ENCODE measurements around the gene ZMIZ1. TPM values are rescaled to one million over a fixed set of nuclear protein-coding genes. Genes with fewer than 3 reads are reported as not detected.
A peak's percentile ranks its signal among the peaks of the same experiment; 100 is the strongest.
"Not testable (repeated sequence)": the region's sequence is repeated elsewhere in the genome, so short reads cannot be mapped to it uniquely, and the experiment has no call there.

ZMIZ1 gene
- polyA plus RNA-seq, 1 donor = 44.4 TPM

- peak; percentile 60 for DNase-seq
Measured at GRCh38 chr10:79274279-79275104, 205.7 kb downstream of the ZMIZ1 start.

GRCh38 chr10:79275105-79275430 is 206.3 kb downstream of the ZMIZ1 start:
- no peak for DNase-seq

- no peak for DNase-seq
Measured at GRCh38 chr10:79275431-79275851, 206.7 kb downstream of the ZMIZ1 start.

- DNase-seq = no peak
Measured at GRCh38 chr10:79277579-79278269, 209.0 kb downstream of the ZMIZ1 start.

DNA sequence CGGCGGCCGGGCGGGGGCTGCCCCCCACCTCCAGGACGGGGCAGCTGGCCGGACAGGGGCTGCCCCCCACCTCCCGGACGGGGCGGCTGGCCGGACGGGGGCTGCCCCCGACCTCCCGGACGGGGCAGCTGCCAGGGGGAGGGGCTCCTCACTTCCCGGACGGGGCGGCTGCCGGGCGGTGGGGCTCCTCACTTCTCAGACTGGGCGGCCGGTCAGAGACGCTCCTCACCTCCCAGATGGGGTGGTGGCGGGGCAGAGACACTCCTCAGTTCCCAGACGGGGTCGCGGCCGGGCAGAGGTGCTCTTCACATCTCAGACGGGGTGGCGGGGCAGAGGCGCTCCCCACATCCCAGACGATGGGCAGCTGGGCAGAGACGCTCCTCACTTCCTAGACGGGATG is 210.3 kb downstream of the ZMIZ1 start:
- not testable (repeated sequence) for DNase-seq

GRCh38 chr10:79280956-79281355 is 212.2 kb downstream of the ZMIZ1 start:
- DNase-seq = no peak

GRCh38 chr10:79282388-79282787 is 213.6 kb downstream of the ZMIZ1 start:
- no peak for DNase-seq

DNA sequence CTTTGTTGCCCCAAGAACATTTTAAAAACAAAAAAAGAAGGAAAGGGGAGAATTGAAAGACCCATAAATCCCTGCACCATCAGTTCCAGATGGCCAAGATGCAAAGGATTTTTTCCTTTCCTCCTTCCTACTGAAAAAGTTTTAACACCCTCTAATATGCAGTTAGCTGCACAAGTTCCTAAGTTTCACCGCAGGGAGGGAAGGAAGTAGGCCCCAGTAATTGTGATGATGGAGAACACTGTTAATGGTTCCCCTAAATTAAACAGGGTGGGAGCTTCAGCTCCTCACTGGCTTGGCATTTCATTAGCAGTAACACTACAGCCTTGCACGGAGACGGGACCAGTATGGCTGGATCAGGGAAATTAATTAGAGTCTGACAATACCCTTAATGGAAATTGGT is 214.8 kb downstream of the ZMIZ1 start:
- DNase-seq = no peak

DNA sequence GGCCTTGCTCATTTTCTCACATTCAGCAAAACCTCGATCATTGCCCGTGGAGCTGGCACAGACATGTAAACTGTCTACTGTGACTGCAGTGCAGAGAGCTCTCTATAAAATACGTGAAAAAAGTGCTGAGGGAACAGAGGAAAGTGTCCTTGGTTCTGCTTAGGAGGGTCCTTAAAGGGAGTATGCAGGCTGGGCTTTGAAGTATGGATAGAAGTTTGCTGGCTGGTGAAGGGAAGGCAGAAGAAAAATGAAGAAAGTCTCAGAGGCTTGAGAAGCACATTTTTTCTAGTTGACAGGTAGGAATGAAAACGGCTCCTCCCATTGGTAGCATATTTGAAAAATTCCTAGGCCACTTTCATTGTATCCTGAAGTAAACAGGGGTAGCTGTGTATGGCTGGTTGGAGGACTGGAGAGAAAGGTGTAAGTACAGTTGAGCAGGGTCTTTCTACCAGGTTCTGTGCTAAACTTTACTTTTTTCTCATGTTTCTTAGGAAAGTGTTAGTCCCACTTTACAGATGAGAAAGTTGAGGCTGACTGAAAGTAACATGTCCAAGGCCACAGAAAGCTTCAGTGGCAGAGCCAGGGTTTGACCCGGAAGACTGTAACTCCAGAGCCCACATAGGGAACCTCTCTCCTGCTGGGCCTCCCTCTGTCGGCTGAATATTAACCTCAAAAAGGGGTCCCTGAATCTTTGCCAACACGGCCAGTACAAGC is 215.5 kb downstream of the ZMIZ1 start:
- no peak for DNase-seq

GRCh38 chr10:79285315-79286197 is 216.8 kb downstream of the ZMIZ1 start:
- no peak for DNase-seq

DNA sequence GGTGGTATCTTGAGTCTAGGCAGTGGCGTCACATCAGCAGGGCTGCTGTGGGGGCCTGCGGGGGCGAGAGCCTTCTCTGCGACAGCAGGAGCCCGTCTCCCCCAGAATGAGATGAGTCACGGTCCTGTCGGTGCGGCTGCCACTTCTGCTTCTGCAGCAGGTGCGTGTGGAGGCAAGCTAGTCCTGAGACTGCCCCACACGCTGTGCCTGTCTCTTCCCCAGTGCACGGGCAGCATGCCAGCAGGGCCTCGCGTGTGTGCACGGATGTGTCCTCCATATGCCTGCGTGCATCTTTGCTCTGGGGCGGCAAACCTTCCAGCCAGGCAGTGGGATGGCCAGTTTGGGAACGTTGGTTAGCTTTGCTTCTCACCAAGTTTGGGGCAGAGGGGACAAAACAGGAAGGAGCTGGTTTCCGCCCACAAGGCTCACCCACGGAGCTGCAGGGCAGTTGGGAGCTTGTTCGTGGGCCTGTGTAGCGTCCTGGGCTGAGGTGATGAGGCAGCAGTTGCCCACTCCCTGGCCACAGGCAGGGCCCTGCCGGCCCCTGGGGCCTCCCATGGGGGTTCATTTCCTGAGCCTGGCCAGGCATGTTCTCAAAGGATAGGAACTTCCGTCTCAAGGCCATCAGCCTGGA is 217.7 kb downstream of the ZMIZ1 start:
- DNase-seq = no peak

DNA sequence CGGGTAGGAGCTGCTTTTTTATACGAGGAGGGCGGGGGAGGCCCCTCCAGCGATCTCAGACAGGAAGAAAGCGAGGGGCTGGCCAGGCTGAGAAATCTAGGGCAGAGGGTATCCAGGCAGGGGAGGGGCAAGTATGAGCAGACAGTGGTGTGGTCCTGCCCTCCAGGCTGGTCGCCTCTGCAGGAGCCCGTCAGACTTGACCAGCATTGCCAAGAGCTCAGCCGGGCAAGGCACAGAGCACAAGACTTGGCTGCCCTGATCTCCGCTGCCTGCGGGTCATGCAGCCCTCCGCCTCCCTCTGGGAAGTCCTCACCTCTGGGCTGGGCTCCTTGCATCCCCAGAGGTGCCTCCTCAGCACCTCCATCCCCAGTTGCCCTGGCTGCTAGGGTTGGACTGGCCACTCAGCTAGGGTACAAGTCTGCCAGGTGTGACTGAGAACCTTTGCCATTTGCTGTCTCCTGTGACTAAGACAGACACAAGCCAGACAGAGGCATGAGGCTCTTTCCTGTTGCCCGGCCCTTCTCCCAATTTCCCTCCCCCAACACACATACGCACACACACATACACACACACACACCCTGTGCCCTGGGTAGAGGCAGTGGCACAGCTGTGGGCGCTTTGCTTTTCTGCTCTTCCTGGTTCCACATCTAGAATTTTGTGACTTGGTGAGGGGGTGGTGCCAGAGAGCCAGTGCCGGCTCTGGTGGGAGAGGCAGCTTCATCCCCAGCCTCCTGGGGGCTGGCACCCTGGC is 219.4 kb downstream of the ZMIZ1 start:
- no peak for DNase-seq

DNA sequence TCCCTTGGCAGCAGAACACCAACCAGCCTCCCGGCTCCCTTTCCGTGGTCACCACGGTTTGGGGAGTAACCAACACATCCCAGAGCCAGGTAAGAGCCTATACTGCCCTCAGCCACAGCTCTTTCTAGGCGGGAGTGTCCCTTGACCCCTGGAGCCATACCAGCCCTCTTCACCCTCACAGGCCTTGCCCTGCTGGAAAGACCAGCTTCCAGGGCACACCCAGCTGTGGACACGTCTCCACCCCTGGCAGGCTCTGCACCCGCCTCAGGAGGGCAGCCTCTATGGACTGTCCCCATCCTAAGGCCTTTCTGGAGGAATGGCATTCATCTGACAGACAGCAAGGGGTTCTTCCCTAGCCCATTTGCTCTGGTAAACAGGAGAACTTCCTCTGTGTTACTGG is 221.0 kb downstream of the ZMIZ1 start:
- no peak for DNase-seq

GRCh38 chr10:79292026-79292766 is 223.4 kb downstream of the ZMIZ1 start:
- no peak for DNase-seq

GRCh38 chr10:79292891-79293746 is 224.4 kb downstream of the ZMIZ1 start:
- no peak for DNase-seq

- no peak for DNase-seq
Measured at GRCh38 chr10:79293841-79294581, 225.2 kb downstream of the ZMIZ1 start.

GRCh38 chr10:79295563-79295962 is 226.8 kb downstream of the ZMIZ1 start:
- DNase-seq = no peak

DNA sequence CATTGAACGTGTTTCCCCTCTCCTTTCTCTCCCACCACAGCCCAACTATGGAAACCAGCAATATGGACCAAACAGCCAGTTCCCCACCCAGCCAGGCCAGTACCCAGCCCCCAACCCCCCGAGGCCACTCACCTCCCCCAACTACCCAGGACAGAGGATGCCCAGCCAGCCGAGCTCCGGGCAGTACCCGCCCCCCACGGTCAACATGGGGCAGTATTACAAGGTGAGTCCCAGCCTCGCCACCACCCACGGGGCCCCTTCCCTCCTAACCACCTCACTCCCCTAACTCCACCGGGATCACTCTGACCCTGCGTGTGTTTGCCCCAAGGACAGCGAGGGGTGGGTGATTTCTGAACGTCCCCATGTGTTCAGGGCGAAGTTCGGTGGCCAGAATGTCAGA is 227.7 kb downstream of the ZMIZ1 start:
- DNase-seq = no peak
